Suprapubic skin (tissue), 4 donors: ENCODE data around the gene RBM4. TPM values are rescaled to one million over a fixed set of nuclear protein-coding genes. Genes with fewer than 3 reads are reported as not detected.
A peak's percentile ranks its signal among the peaks of the same experiment; 100 is the strongest.

ENCODE experiments used
- DNase-seq, 2 donors: peaks; one replicate each; pipeline ENCODE4 v3.0.0-alpha.2; 2019; ENCODE audit warnings: low spot score in 2 of 2
- H3K27ac ChIP-seq: fragments of 200-600 bp; sonication (generic); one replicate; pipeline ENCODE4 v1.5.1; 2019
- H3K27me3 ChIP-seq: fragments of 200-600 bp; sonication (generic); one replicate; pipeline ENCODE4 v1.5.1; 2019
- H3K36me3 ChIP-seq: fragments of 200-600 bp; sonication (generic); one replicate; pipeline ENCODE4 v1.5.1; 2019
- H3K4me1 ChIP-seq: fragments of 200-600 bp; sonication (generic); one replicate; pipeline ENCODE4 v1.5.1; 2019
- H3K4me3 ChIP-seq: fragments of 200-600 bp; sonication (generic); one replicate; pipeline ENCODE4 v1.5.1; 2019; ENCODE audit warnings: mild to moderate bottlenecking
- H3K9me3 ChIP-seq: fragments of 200-600 bp; sonication (generic); one replicate; pipeline ENCODE4 v1.5.1; 2019
- CTCF ChIP-seq, 2 donors: fragments of 200-600 bp in 1 of 2; fragments of 450-650 bp in 1 of 2; sonication (generic) in 1 of 2; IDR thresholded peaks; one replicate each; pipeline ENCODE4 v1.5.1; 2016 to 2019; ENCODE audit warnings: antibody characterized with exemption in 2 of 2, mild to moderate bottlenecking in 1 of 2, moderate library complexity in 1 of 2
- EP300 ChIP-seq: sonication (generic); formaldehyde crosslinking; IDR thresholded peaks from one replicate; pipeline ENCODE4 v1.6.1; 2017; ENCODE audit warnings: antibody characterized with exemption
- POLR2A ChIP-seq, 2 donors: fragments of 450-650 bp; IDR thresholded peaks; one replicate each; pipeline ENCODE4 v1.6.1; 2017; ENCODE audit warnings: antibody characterized with exemption in 2 of 2, mild to moderate bottlenecking in 2 of 2, moderate library complexity in 2 of 2
- POLR2AphosphoS5 ChIP-seq, 3 donors: sonication (generic); formaldehyde crosslinking; IDR thresholded peaks; one replicate each; pipeline ENCODE4 v1.6.1; 2017; ENCODE audit warnings: antibody characterized with exemption in 3 of 3
- whole genome bisulfite sequencing: methylation state at CpG from one replicate; pipeline ENCODE4 v1.1.5; 2018; 5-methylcytosine and 5-hydroxymethylcytosine counted together
- total RNA-seq, 4 donors: library from RNA; depleted of rRNA; stranded (reverse); fragments of >200 nt; gene quantifications; one replicate each; pipeline ENCODE4 v1.1.0, GENCODE V29; 2016

The RBM4 gene
- total RNA-seq, 4 donors from 2014 or later, result 82.5 to 100.0 (median 91.4) TPM

GRCh38 chr11:66593303-66593635 is 45.2 kb upstream of the RBM4 start:
- Histone ChIP-seq H3K36me3 (no peaks in the 10 kb centered on the region), H3K4me1 (peaks cover 30% of the 10 kb centered on the region), H3K4me3 (peak overlapping the region; percentile 65), H3K27ac (peak overlapping the region; percentile 66), H3K9me3 (no peaks in the 10 kb centered on the region), H3K27me3 (no peaks in the 10 kb centered on the region)
- TF ChIP-seq POLR2AphosphoS5 (IDR thresholded peaks at IDR 0.05), result no peak
- no peak for DNase-seq
- WGBS, result 7% methylated on average over 12 of the region's 12 CpGs

GRCh38 chr11:66593650-66594049 is 44.9 kb upstream of the RBM4 start:
- Histone ChIP-seq H3K27ac (no peak overlapping the region), H3K9me3 (no peaks in the 10 kb centered on the region), H3K4me1 (peaks cover 30% of the 10 kb centered on the region), H3K36me3 (no peaks in the 10 kb centered on the region), H3K4me3 (peak overlapping the region; percentile 65), H3K27me3 (no peaks in the 10 kb centered on the region)
- TF ChIP-seq CTCF (IDR thresholded peaks at IDR 0.05) (no peak), POLR2A (IDR thresholded peaks at IDR 0.05) (no peak), EP300 (no peak), POLR2AphosphoS5 (IDR thresholded peaks at IDR 0.05) (no peak)
- 61% methylated on average over 7 of the region's 7 CpGs for WGBS
- no peak for DNase-seq

- no peaks in the 10 kb centered on the region for H3K27me3 ChIP-seq
- H3K36me3 ChIP-seq, result peaks cover 14% of the 10 kb centered on the region
- DNase-seq, result no peak
- WGBS, result 72% methylated on average over 5 of the region's 5 CpGs
- H3K9me3 ChIP-seq, result no peaks in the 10 kb centered on the region
- H3K4me3 ChIP-seq, result no peak overlapping the region
- TF ChIP-seq EP300 (no peak), CTCF (IDR thresholded peaks at IDR 0.05) (no peak), POLR2AphosphoS5 (IDR thresholded peaks at IDR 0.05) (no peak), POLR2A (IDR thresholded peaks at IDR 0.05) (no peak)
- H3K4me1 ChIP-seq, result peaks cover 30% of the 10 kb centered on the region
- no peak overlapping the region for H3K27ac ChIP-seq
These were observed 43.1 kb upstream of the RBM4 start for GRCh38 chr11:66595245-66595904.

DNA sequence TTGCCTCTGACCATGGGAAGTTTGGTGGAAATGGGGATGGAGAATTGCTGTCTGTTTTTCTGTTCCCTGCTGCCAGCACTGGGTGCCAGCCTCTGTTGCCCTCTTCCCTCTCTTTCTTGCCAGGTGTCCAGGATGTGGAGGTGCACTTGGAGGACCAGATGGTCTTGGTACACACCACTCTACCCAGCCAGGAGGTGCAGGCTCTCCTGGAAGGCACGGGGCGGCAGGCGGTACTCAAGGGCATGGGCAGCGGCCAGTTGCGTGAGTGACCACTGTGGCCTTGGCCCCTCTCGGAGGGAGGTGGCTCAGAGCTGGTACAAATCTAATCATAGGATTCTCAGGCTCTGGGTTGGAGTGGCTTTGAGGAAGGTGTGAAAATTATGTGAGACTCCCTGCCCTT is 39.5 kb upstream of the RBM4 start:
- Histone ChIP-seq H3K27me3 (no peaks in the 10 kb centered on the region), H3K36me3 (peaks cover 20% of the 10 kb centered on the region), H3K4me3 (no peak overlapping the region), H3K4me1 (peaks cover 14% of the 10 kb centered on the region), H3K9me3 (no peaks in the 10 kb centered on the region), H3K27ac (no peak overlapping the region)
- TF ChIP-seq CTCF (IDR thresholded peaks at IDR 0.05), result no peak
- TF ChIP-seq EP300, result no peak
- no peak for TF ChIP-seq POLR2A (IDR thresholded peaks at IDR 0.05)
- no peak for TF ChIP-seq POLR2AphosphoS5 (IDR thresholded peaks at IDR 0.05)
- no peak for DNase-seq
- WGBS, result 94% methylated on average over 6 of the region's 6 CpGs

DNA sequence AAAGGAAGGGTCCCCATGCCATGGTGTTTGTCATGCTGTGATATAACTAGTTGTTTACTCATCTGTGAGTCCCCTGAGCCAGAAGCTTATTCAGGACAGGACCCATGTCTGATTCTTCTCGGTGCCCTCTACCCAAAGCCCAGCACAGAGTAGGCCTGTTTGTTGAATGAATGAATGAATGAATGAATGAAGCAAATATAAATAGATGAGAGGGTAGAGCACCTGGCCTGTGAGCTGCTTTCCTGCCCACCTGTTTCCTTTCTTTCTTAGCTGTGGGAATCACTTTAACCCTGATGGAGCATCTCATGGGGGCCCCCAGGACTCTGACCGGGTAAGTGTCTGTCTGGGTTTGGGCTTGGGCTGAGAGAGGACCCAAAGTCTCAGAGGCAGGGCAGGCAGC is 38.3 kb upstream of the RBM4 start:
- H3K36me3 ChIP-seq, result peaks cover 30% of the 10 kb centered on the region
- 94% methylated on average over 2 of the region's 2 CpGs for WGBS
- H3K27ac ChIP-seq, result no peak overlapping the region
- H3K4me3 ChIP-seq, result no peak overlapping the region
- no peak for DNase-seq
- H3K4me1 ChIP-seq, result peaks cover 2% of the 10 kb centered on the region
- no peaks in the 10 kb centered on the region for H3K9me3 ChIP-seq
- TF ChIP-seq POLR2A (IDR thresholded peaks at IDR 0.05), result no peak
- no peak for TF ChIP-seq POLR2AphosphoS5 (IDR thresholded peaks at IDR 0.05)
- TF ChIP-seq CTCF (IDR thresholded peaks at IDR 0.05), result no peak
- no peak for TF ChIP-seq EP300
- no peaks in the 10 kb centered on the region for H3K27me3 ChIP-seq
